ENCODE data around the gene SLC16A12.
"Not testable (repeated sequence)": the region's sequence is repeated elsewhere in the genome, so short reads cannot be mapped to it uniquely, and the experiment has no call there.

SLC16A12 gene

GRCh38 chr10:89547853-89548513 lies 12.6 kb upstream of the SLC16A12 start:
- no peak for FAIRE-seq

DNA sequence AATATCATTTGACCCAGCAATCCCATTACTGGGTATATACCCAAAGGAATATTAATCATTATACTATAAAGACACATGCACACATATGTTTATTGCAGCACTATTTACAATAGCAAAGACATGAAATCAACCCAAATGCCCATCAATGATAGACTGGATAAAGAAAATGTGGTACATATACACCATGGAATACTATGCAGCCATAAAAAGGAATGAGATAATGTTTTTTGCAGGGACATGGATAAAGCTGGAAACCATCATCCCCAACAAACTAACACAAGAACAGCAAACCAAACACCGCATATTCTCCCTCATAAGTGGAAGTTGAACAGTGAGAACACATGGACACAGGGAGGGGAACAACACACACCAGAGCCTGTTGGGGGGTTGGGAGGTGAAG lies 11.3 kb upstream of the SLC16A12 start:
- FAIRE-seq = not testable (repeated sequence)

DNA sequence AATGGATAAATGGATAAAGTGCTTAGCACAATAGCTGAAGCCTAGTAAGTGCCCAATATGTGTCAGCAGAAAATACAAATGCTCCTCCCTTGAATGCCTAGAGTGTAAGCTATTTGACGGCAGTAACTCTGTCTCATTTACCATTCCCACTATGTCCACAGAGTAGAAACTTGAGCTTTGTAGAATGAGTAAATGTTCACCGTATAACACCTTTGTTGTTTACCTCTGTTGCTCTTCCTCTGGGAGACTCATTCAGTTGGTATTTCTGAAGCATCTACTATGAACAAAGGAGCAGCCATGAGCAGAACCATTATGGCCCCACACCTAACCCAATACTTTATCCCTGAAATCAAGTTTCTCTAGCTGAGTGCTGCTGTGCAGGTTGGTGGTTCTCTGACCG lies 8.4 kb upstream of the SLC16A12 start:
- no peak for FAIRE-seq

GRCh38 chr10:89540420-89540949 lies 5.1 kb upstream of the SLC16A12 start:
- no peak for FAIRE-seq

DNA sequence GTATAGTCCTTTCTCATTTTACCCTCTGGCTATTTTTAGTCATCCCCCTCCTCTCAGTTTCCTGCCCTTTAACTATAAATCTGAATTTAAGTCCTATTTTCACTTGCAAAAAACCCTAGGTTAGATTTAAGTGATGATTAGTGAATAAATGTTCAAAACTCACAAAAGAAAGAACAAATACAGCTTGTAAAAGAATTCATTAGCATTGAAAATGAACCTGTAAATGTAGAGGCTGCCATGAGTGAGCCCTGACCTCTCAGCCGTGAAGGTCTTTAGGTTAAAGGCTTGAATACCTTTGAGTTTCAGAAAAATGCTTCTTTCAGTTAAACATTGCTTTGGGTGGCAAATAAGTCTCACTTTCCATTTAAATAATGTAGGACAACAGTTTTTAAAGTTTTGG lies 2.0 kb upstream of the SLC16A12 start:
- FAIRE-seq = no peak

- no peak for FAIRE-seq
These were observed 590 bp upstream of the SLC16A12 start for GRCh38 chr10:89536013-89536354.

GRCh38 chr10:89534826-89535166 lies 598 bp downstream of the SLC16A12 start:
- FAIRE-seq = no peak

GRCh38 chr10:89532476-89532875 lies 2.9 kb downstream of the SLC16A12 start:
- FAIRE-seq = no peak

- no peak for FAIRE-seq
These were observed 4.0 kb downstream of the SLC16A12 start for GRCh38 chr10:89531359-89531758.

DNA sequence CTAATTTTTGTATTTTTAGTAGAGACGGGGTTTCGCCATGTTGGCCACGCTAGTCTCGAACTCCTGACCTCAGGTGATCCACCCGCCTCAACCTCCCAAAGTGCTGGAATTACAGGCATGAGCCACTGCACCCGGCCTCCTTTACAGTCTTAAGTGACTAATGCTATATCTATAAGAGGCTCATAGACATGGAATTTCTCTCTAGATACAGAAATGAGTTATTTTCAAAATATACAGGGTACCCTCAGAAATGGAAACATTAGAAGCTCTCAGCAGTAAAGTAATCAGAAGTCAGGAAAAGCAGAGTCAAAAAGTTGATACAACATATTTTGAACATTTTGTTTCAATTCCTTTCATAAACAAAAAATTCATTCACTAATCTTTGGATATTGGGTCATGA lies 5.7 kb downstream of the SLC16A12 start:
- FAIRE-seq = not testable (repeated sequence)

DNA sequence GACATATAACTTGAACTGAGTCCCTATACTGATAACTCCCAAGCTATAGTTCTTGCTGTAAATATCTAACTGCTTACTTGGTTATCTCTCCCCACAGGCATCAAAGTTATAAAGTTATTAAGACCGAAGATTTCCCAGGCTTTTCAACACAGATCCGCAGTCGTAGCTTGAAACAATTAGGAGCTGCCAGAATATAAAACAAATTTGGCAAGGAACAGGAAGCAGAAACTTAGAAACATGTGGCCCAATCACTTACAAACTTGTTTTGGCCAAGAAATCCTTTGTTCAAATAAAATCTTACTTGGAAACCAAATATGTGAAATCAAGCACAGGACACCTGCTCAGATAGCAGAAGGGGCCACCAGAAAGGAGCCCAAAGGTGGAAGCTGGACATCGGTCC lies 9.0 kb downstream of the SLC16A12 start:
- no peak for FAIRE-seq

- FAIRE-seq = peak; percentile 62
These were observed 9.8 kb downstream of the SLC16A12 start for GRCh38 chr10:89525556-89525955.

DNA sequence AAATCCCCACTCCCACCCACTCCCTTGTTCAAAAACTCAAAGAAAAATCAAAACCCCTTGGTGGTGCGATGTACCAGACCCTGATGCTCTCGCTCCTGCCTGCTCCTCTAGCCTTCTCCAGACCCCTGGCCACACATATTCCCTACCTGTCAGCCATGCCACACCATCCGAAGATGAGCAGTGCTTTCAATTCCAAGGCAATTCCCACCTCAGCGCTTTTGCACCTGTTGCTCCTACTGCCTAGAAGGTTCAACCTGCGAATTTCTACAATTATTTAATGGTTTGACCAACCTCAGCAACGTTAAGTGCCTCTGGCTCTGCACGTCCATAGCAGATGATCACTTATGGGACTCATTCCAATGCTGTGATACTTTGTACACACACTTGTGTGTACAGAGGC lies 11.1 kb downstream of the SLC16A12 start:
- FAIRE-seq = no peak

DNA sequence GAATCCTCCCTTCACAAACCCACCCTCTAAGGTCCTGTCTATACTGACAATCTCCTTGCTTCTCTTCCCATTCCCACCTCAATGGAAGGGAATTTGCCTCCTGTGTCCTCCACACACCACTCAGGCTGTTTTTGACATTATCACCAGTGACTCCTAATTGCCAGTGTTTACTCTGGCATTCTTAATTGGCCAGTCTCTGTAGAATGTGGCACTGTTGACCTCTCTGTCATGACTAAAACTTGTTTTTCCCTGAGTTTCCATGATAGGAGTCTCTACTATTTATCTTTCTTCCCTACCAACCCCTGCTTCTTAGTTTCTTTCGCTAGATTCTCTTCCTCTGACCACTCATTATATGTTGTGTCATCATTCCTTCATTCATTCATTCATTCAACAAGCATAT lies 12.1 kb downstream of the SLC16A12 start:
- FAIRE-seq = no peak

GRCh38 chr10:89522463-89522862 lies 12.9 kb downstream of the SLC16A12 start:
- no peak for FAIRE-seq

DNA sequence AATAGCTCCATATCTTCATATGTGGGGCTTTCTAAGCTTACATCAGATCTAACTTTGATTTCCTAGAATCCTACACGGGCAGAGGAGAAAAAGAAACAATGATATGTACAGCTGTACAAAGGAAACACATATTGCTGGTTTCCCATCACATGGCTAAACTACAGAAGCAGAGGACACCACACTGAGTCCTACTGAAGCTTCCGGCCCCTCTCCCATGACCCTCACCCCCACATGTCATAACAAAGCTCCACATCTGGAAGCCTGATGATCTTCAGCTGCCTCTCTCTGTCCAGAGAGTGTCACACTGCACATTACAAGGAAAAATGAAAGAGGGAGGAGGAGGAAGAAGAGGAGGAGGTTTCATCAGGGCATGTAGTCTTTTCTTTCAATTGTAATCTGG lies 14.0 kb downstream of the SLC16A12 start:
- no peak for FAIRE-seq

DNA sequence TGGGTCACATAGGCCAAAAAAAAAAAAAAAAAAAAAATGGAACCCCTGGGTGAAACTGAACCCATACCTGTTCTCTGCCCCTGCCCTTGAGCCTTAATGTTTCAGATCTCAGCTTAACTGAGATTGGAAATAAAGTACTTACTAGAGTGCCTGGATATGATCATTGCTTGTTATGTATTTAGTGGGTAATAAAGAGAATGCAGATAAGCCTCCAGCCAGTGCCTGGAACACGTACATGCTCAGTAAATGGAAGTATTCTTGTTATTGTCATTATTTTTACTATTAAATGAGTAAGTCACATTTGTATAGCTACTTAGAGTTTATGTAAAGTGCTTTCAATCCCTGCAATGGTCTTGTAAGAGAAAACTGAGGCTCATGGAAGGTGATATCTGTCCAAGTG lies 14.7 kb downstream of the SLC16A12 start:
- FAIRE-seq = no peak

- no peak for FAIRE-seq
These were observed 16.2 kb downstream of the SLC16A12 start for GRCh38 chr10:89518876-89519842.

- FAIRE-seq = no peak
These were observed 17.3 kb downstream of the SLC16A12 start for GRCh38 chr10:89518108-89518507.

GRCh38 chr10:89516149-89516832 lies 19.1 kb downstream of the SLC16A12 start:
- peak; percentile 91 for FAIRE-seq

- no peak for FAIRE-seq
These were observed 20.2 kb downstream of the SLC16A12 start for GRCh38 chr10:89515031-89515841.

- no peak for FAIRE-seq
These were observed 22.2 kb downstream of the SLC16A12 start for GRCh38 chr10:89513206-89513605.
